Prostate gland (tissue), 2 donors: ENCODE data around the gene SOX30. TPM values are rescaled to one million over a fixed set of nuclear protein-coding genes. Genes with fewer than 3 reads are reported as not detected.

Experiments
- DNase-seq: peaks from one replicate; pipeline ENCODE4 v3.0.0-alpha.2; 2019; ENCODE audit warnings: low spot score
- H3K27ac ChIP-seq, 2 donors: fragments of 200-600 bp; sonication (generic); 2 replicates each; pipeline ENCODE4 v1.5.1; 2017 to 2019
- H3K27me3 ChIP-seq: fragments of 200-600 bp; sonication (generic); replicated peaks from 2 replicates; pipeline ENCODE4 v1.5.1; 2019; ENCODE audit not compliant: insufficient read depth
- H3K36me3 ChIP-seq, 2 donors: fragments of 200-600 bp; sonication (generic); 1 replicate in 1 of 2; 2 replicates in 1 of 2; pipeline versions ENCODE4 v1.5.1 to v1.8.1; 2017 to 2019
- H3K4me1 ChIP-seq: fragments of 200-600 bp; sonication (generic); replicated peaks from 2 replicates; pipeline ENCODE4 v1.5.1; 2019
- H3K4me3 ChIP-seq, 2 donors: fragments of 200-600 bp; sonication (generic); 2 replicates each; pipeline ENCODE4 v1.5.1; 2017 to 2019
- H3K9me3 ChIP-seq: fragments of 200-600 bp; sonication (generic); 2 replicates; pipeline ENCODE4 v1.5.1; 2017
- POLR2A ChIP-seq: fragments of 450-650 bp; IDR thresholded peaks from one replicate; pipeline ENCODE4 v1.6.1; 2016; ENCODE audit warnings: antibody characterized with exemption, mild to moderate bottlenecking
- POLR2AphosphoS5 ChIP-seq: sonication (generic); formaldehyde crosslinking; IDR thresholded peaks from one replicate; pipeline ENCODE4 v1.6.1; 2017; ENCODE audit warnings: antibody characterized with exemption
- WGBS: methylation state at CpG from one replicate; pipeline ENCODE4 v1.1.5; 2018; 5-methylcytosine and 5-hydroxymethylcytosine counted together
- intact Hi-C: fragments of 100-400 bp; cut with DNase I; formaldehyde crosslinking; loops from one replicate; pipeline ENCODE4 v1.14.2; 2022
- total RNA-seq, 2 donors: library from RNA; depleted of rRNA; stranded (reverse); fragments of >200 nt; gene quantifications; one replicate each; pipeline ENCODE4 v1.1.0, GENCODE V29; 2016
- TF ChIP-seq, protein P1 (sequence below), 4 experiments: fragments of 200-600 bp in 2 of 4; fragments of 450-650 bp in 2 of 4; sonication (generic) in 2 of 4; IDR thresholded peaks; 1 replicate in 3 of 4; 2 replicates in 1 of 4; pipeline ENCODE4 v1.5.1; 2016 to 2019; ENCODE audit warnings: antibody characterized with exemption in 4 of 4, mild to moderate bottlenecking in 2 of 4, moderate library complexity in 2 of 4

SOX30 gene
- total RNA-seq, 2 donors from 2014 or later: 14.4 TPM; not detected in 1

DNA sequence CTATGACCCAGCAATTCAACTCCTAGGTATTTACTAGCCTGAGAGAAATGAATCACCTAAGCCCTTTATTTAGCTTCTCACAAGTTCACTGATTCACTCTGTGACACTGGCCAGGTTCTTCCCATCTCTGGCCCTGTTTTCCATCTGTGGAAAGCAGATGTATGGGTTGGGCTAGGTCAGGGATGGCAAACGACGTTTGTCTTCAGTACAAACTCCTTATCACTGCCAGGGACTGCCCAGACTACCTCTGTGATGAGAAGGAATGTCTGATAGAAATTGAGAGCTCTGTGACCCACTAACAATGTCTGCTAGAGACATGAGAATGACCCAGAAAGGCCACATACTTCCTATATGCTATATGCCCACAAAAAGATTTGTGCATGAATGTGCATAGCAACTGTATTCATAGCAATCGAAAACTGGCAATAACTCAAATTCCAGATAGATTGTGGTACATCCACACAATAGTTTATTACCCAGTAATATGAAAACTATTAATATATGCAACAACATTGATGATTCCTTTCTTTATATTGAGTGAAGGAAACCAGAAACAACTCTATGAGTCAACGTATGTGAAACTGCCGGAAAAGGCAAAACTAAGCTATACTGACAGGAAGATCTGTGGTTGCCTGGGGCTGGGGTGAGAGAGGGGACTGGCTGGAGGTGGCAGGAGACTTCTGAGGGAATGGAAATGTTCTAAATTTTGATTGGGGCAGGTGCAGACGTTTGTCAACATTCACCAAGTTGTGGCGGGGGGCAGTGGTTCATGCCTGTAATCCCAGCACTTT is 44.7 kb downstream of the SOX30 start:
- WGBS: 68% methylated on average over 7 of the region's 7 CpGs
- TF ChIP-seq POLR2AphosphoS5 (no peak), POLR2A (no peak)
- TF ChIP-seq, protein P1, sequence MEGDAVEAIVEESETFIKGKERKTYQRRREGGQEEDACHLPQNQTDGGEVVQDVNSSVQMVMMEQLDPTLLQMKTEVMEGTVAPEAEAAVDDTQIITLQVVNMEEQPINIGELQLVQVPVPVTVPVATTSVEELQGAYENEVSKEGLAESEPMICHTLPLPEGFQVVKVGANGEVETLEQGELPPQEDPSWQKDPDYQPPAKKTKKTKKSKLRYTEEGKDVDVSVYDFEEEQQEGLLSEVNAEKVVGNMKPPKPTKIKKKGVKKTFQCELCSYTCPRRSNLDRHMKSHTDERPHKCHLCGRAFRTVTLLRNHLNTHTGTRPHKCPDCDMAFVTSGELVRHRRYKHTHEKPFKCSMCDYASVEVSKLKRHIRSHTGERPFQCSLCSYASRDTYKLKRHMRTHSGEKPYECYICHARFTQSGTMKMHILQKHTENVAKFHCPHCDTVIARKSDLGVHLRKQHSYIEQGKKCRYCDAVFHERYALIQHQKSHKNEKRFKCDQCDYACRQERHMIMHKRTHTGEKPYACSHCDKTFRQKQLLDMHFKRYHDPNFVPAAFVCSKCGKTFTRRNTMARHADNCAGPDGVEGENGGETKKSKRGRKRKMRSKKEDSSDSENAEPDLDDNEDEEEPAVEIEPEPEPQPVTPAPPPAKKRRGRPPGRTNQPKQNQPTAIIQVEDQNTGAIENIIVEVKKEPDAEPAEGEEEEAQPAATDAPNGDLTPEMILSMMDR (IDR thresholded peaks at IDR 0.05): no peak
- no peak for DNase-seq

DNA sequence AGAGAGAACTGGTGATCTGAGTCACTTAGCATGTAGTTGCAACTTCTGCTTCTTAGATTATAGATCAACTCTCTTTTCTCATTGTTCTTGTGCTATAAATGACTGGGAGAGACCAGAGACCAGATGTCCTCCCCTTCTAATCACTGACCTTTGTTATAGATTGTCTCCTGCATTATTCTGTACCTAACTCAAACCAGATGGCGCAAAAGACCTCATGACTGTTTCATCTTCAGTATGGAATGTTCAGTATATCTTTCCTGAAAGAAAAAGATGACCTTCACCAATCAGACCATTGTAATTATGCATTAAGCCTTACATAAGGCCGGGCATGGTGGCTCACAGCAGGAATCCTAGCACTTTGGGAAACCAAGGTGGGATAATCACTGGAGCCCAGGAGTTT is 46.2 kb downstream of the SOX30 start:
- H3K27ac ChIP-seq: no peak overlapping the region
- TF ChIP-seq, protein P1 (IDR thresholded peaks at IDR 0.05): no peak
- TF ChIP-seq POLR2AphosphoS5: no peak
- no peak for TF ChIP-seq POLR2A

More for the DNA sequence above, 44.7 kb downstream of the SOX30 start:
- Histone ChIP-seq H3K4me3 (no peak overlapping the region), H3K27ac (no peak overlapping the region), H3K27me3 (no peaks in the 10 kb centered on the region), H3K4me1 (no peaks in the 10 kb centered on the region), H3K36me3 (no peaks in the 10 kb centered on the region), H3K9me3 (no peaks in the 10 kb centered on the region)
- intact Hi-C loops: no loop called here

GRCh38 chr5:157603333-157604190 is 48.7 kb downstream of the SOX30 start:
- Histone ChIP-seq H3K27me3 (no peaks in the 10 kb centered on the region), H3K9me3 (no peaks in the 10 kb centered on the region), H3K4me1 (no peaks in the 10 kb centered on the region), H3K27ac (no peak overlapping the region), H3K4me3 (no peak overlapping the region), H3K36me3 (no peaks in the 10 kb centered on the region)
- no peak for DNase-seq
- intact Hi-C loops: no loop called here
- WGBS: 69% methylated on average over 12 of the region's 12 CpGs
- TF ChIP-seq, protein P1 (IDR thresholded peaks at IDR 0.05): no peak
- no peak for TF ChIP-seq POLR2AphosphoS5
- TF ChIP-seq POLR2A: no peak

More for the DNA sequence above, 46.2 kb downstream of the SOX30 start:
- H3K36me3 ChIP-seq: no peaks in the 10 kb centered on the region
- H3K4me1 ChIP-seq: no peaks in the 10 kb centered on the region
- intact Hi-C loops: no loop called here
- no peak for DNase-seq
- H3K9me3 ChIP-seq: no peaks in the 10 kb centered on the region
- 93% methylated on average over 2 of the region's 2 CpGs for WGBS
- H3K4me3 ChIP-seq: no peak overlapping the region
- no peaks in the 10 kb centered on the region for H3K27me3 ChIP-seq

DNA sequence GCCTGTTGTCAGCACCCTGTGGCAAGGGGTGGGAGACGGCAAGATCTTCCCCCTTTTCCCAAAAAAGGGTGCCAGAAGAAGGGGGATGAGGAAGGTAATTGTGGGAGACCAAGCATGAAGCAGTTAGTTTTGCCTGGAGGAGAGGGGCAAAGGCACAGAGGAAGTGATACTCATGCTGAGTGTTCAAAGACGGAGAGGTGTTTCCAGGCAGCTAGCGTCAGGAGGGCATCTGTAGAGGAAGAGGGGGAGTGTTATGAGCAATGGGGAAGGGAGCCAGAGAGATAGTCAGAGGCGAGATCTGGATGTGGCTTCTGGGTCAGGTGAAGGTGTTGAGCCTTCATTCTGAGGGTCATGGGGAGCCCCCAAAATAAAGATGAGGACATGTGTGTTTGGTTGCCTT is 49.7 kb downstream of the SOX30 start:
- Histone ChIP-seq H3K4me1 (no peaks in the 10 kb centered on the region), H3K27ac (no peak overlapping the region), H3K27me3 (no peaks in the 10 kb centered on the region), H3K9me3 (no peaks in the 10 kb centered on the region), H3K36me3 (no peaks in the 10 kb centered on the region), H3K4me3 (no peak overlapping the region)
- intact Hi-C loops: no loop called here
- 81% methylated on average over 4 of the region's 4 CpGs for WGBS
- TF ChIP-seq, protein P1 (IDR thresholded peaks at IDR 0.05): no peak
- TF ChIP-seq POLR2A (no peak), POLR2AphosphoS5 (no peak)
- no peak for DNase-seq
